ENCODE measurements around the gene KLF3. TPM values are rescaled to one million over a fixed set of nuclear protein-coding genes. Genes with fewer than 3 reads are reported as not detected.

KLF3 gene
- total RNA-seq, 1 experiment from 2014 or later, result 37.5 TPM

- ChIA-PET POLR2A (ENCODE audit: unreplicated experiment) (no interaction called here), CTCF (interaction anchor here (0.6 kb wide), 1 partner anchor 19 kb away, joined by 4 read pairs; no protein-coding TSS in a partner anchor)
- H3K4me2 ChIP-seq, result no peak overlapping the region
- no peak overlapping the region for H3K27ac ChIP-seq
- no peaks in the 10 kb centered on the region for H3K27me3 ChIP-seq (ENCODE audit: insufficient read depth, low read depth)
- TF ChIP-seq EZH2 (IDR thresholded peaks at IDR 0.05; ENCODE audit: low read depth), result no peak
- TF ChIP-seq CTCF (conservative IDR thresholded peaks at IDR 0.05), result no peak
- H3K36me3 ChIP-seq (ENCODE audit: low read depth), result peaks cover 28% of the 10 kb centered on the region
- peaks cover 37% of the 10 kb centered on the region for H3K4me1 ChIP-seq (replicated peaks; ENCODE audit: insufficient read depth)
- no peaks in the 10 kb centered on the region for H3K9me3 ChIP-seq (ENCODE audit: insufficient read depth, low read depth)
- peaks cover 99% of the 10 kb centered on the region for H3K79me2 ChIP-seq (ENCODE audit: low read depth)
- no peaks in the 10 kb centered on the region for H3K9me2 ChIP-seq (ENCODE audit: insufficient read depth)
- no peak for DNase-seq
- H4K20me1 ChIP-seq (ENCODE audit: insufficient read depth), result peaks cover 25% of the 10 kb centered on the region
- intact Hi-C loops (cut with micrococcal nuclease; ENCODE audit: unreplicated experiment), result no loop called here
- H3F3A ChIP-seq (ENCODE audit: insufficient read depth, low read depth), result peaks cover 45% of the 10 kb centered on the region
- no peak overlapping the region for H3K4me3 ChIP-seq
- H2AFZ ChIP-seq, result no peak overlapping the region
- BruUV-seq (replicated peaks), result no TSS peak
These were observed 13.4 kb downstream of the KLF3 start for GRCh38 chr4:38677441-38677840.

DNA sequence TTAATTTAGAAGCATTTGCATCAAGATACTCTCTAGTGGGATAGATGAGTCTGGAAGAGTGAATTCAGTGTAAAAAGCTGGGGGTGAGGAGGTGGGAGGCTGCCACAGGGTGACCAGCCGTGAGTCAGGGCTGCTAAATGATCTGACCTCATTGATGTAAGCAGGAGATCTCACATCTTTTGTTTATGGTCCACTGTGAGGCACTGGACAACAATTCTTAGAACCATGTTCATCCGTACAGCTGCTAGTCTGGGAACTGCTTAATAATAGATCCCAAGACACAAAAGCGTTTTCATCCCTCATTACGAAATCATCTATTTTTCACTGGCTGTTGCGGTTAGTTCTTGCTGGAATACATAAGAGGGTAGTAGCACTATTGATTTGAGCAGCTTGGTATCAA lies 14.1 kb downstream of the KLF3 start:
- Histone ChIP-seq H3K4me1 (replicated peaks; ENCODE audit: insufficient read depth) (peaks cover 31% of the 10 kb centered on the region), H3K9me2 (ENCODE audit: insufficient read depth) (no peaks in the 10 kb centered on the region), H3K4me3 (no peak overlapping the region), H3K27ac (no peak overlapping the region), H3K36me3 (ENCODE audit: low read depth) (peaks cover 33% of the 10 kb centered on the region), H3K4me2 (no peak overlapping the region), H3F3A (ENCODE audit: insufficient read depth, low read depth) (peaks cover 45% of the 10 kb centered on the region), H2AFZ (no peak overlapping the region), H3K79me2 (ENCODE audit: low read depth) (peaks cover 98% of the 10 kb centered on the region), H4K20me1 (ENCODE audit: insufficient read depth) (peaks cover 27% of the 10 kb centered on the region), H3K9me3 (ENCODE audit: insufficient read depth, low read depth) (no peaks in the 10 kb centered on the region), H3K27me3 (ENCODE audit: insufficient read depth, low read depth) (no peaks in the 10 kb centered on the region)
- ChIA-PET CTCF (interaction anchor here (0.5 kb wide), 1 partner anchor 358 kb away, joined by 6 read pairs; no protein-coding TSS in a partner anchor), POLR2A (ENCODE audit: unreplicated experiment) (no interaction called here)
- no peak for TF ChIP-seq EZH2 (IDR thresholded peaks at IDR 0.05; ENCODE audit: low read depth)
- no peak for TF ChIP-seq CTCF (conservative IDR thresholded peaks at IDR 0.05)
- intact Hi-C loops (cut with micrococcal nuclease; ENCODE audit: unreplicated experiment), result no loop called here
- no TSS peak for BruUV-seq (replicated peaks)
- no peak for DNase-seq

DNA sequence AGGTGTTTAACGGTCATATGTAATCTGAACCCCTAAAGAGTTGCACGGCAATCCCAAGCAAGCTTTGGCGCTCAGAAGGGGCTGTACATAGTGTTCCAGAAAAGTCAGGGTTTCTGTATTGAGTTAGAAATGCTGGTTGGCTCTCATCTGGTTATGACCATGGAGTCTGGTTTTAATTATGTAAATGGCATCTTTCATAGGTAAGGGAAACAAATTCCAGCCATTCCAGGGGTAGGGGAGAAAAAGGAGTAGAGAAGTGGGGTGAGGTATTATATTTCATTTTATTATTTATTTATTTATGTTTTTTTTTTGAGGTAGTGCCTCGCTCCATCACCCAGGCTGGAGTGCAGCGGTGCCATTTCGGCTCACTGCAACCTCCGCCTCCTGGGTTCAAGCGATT lies 15.9 kb downstream of the KLF3 start:
- Histone ChIP-seq H3F3A (ENCODE audit: insufficient read depth, low read depth) (peaks cover 27% of the 10 kb centered on the region; the same call in 1 of the 2 replicates), H3K27ac (no peak overlapping the region), H3K4me3 (no peak overlapping the region), H3K36me3 (ENCODE audit: low read depth) (peaks cover 40% of the 10 kb centered on the region), H3K27me3 (ENCODE audit: insufficient read depth, low read depth) (no peaks in the 10 kb centered on the region), H3K4me1 (replicated peaks; ENCODE audit: insufficient read depth) (peaks cover 13% of the 10 kb centered on the region), H3K4me2 (no peak overlapping the region), H3K79me2 (ENCODE audit: low read depth) (peaks cover 98% of the 10 kb centered on the region), H4K20me1 (ENCODE audit: insufficient read depth) (peaks cover 24% of the 10 kb centered on the region), H2AFZ (no peak overlapping the region), H3K9me2 (ENCODE audit: insufficient read depth) (no peaks in the 10 kb centered on the region), H3K9me3 (ENCODE audit: insufficient read depth, low read depth) (no peaks in the 10 kb centered on the region)
- CTCF ChIA-PET, result no interaction called here
- intact Hi-C loops (cut with micrococcal nuclease; ENCODE audit: unreplicated experiment), result no loop called here
- no peak for DNase-seq
- BruUV-seq (replicated peaks), result no TSS peak
- TF ChIP-seq EZH2 (IDR thresholded peaks at IDR 0.05; ENCODE audit: low read depth), result no peak
- POLR2A ChIA-PET (ENCODE audit: unreplicated experiment), result no interaction called here

Data from PC-9 (cell line).